GM12878 (cell line): ENCODE results near the gene ULK1. TPM values are rescaled to one million over a fixed set of nuclear protein-coding genes. Genes with fewer than 3 reads are reported as not detected.

Experiments used
- ATAC-seq: fragments of 200-7000 bp; cut with Tn5 transposase; 3 replicates; pipeline ENCODE4 v1.9.1; 2020; ENCODE audit warnings: mild to moderate bottlenecking, moderate library complexity
- BruUV-seq: library from RNA; stranded (reverse); fragments of 400-500 nt; replicated peaks from 2 replicates; lab custom pipeline; 2021; lab: Mats Ljungman, UMichigan
- CTCF ChIA-PET: fragments of 300-600 bp; sonication (Branson Sonifier 250); formaldehyde crosslinking; extraction: SDS; loops from one replicate; lab custom pipeline; 2021; ENCODE audit warnings: inconsistent platforms; lab: Yijun Ruan, JAX
- POLR2A ChIA-PET: fragments of 350-600 bp; formaldehyde crosslinking; extraction: SDS; loops from one replicate; lab custom pipeline; 2021; ENCODE audit warnings: inconsistent platforms; lab: Charles Lee
- RAD21 ChIA-PET: fragments of 300-600 bp; sonication (Branson Sonifier 250); formaldehyde crosslinking; loops from one replicate; lab custom pipeline; 2023; ENCODE audit warnings: antibody characterized with exemption; ENCODE audit not compliant: unreplicated experiment; lab: Charles Lee
- SMC1A ChIA-PET: fragments of 300-600 bp; sonication (Branson Sonifier 250); formaldehyde crosslinking; loops from one replicate; lab custom pipeline; 2023; ENCODE audit not compliant: unreplicated experiment, uncharacterized antibody; lab: Charles Lee
- DNase-seq: peaks from one replicate; pipeline ENCODE4 v3.0.0-alpha.2; 2011; ENCODE audit warnings: low read depth, low spot score
- FAIRE-seq: peaks from 3 replicates; lab custom pipeline; 2011; peaks lifted over from hg19 to GRCh38; lab: Jason Lieb, UNC
- H2AFZ ChIP-seq: 2 replicates; pipeline ENCODE4 v1.6.0; 2011; ENCODE audit warnings: low read depth, low read length, control low read depth; ENCODE audit not compliant: control insufficient read depth
- H3K27ac ChIP-seq: 2 replicates; pipeline ENCODE4 v1.5.1; 2011; ENCODE audit warnings: control low read depth; ENCODE audit not compliant: control insufficient read depth, insufficient read depth
- H3K27me3 ChIP-seq, 2 experiments: replicated peaks in 1 of 2; 2 replicates each; pipeline versions ENCODE4 v1.6.0 to v1.6.1; 2011; ENCODE audit warnings: low read length in 1 of 2; ENCODE audit not compliant: control insufficient read depth in 2 of 2, insufficient read depth in 2 of 2
- H3K36me3 ChIP-seq, 2 experiments: 2 replicates each; pipeline ENCODE4 v1.5.1; 2011; ENCODE audit warnings: low read length in 1 of 2; ENCODE audit not compliant: control insufficient read depth in 2 of 2, insufficient read depth in 2 of 2
- H3K4me1 ChIP-seq: 2 replicates; pipeline ENCODE4 v1.6.1; 2011; ENCODE audit warnings: mild to moderate bottlenecking, low read length, moderate library complexity, mixed read lengths; ENCODE audit not compliant: control insufficient read depth, insufficient read depth
- H3K4me2 ChIP-seq: 2 replicates; pipeline ENCODE4 v1.6.0; 2011; ENCODE audit warnings: control low read depth; ENCODE audit not compliant: control insufficient read depth, insufficient read depth
- H3K4me3 ChIP-seq: fragments of 200-600 bp; sonication (generic); 2 replicates; pipeline ENCODE4 v1.5.1; 2016
- H3K79me2 ChIP-seq: 2 replicates; pipeline ENCODE4 v1.6.0; 2011; ENCODE audit warnings: low read length; ENCODE audit not compliant: control insufficient read depth, insufficient read depth
- H3K9ac ChIP-seq: 2 replicates; pipeline ENCODE4 v1.8.0; 2011; ENCODE audit warnings: low read length, control low read depth, mixed read lengths; ENCODE audit not compliant: control insufficient read depth, insufficient read depth
- H3K9me3 ChIP-seq: replicated peaks from 3 replicates; pipeline ENCODE4 v1.5.1; 2011; ENCODE audit warnings: mild to moderate bottlenecking, low read length; ENCODE audit not compliant: control insufficient read depth, insufficient read depth
- H4K20me1 ChIP-seq: 2 replicates; pipeline ENCODE4 v1.6.0; 2011; ENCODE audit not compliant: control insufficient read depth, insufficient read depth
- EGR1 ChIP-seq, 2 experiments: IDR thresholded peaks; 1 replicate in 1 of 2; 2 replicates in 1 of 2; pipeline ENCODE4 v1.6.1; 2011 to 2012; ENCODE audit warnings: low read depth in 2 of 2, low read length in 2 of 2, borderline replicate concordance in 1 of 2, mild to moderate bottlenecking in 1 of 2, moderate library complexity in 1 of 2
- IKZF2 ChIP-seq, 2 experiments: fragments of 450-650 bp; IDR thresholded peaks; 2 replicates each; pipeline ENCODE4 v1.6.1; 2017; ENCODE audit warnings: mild to moderate bottlenecking in 2 of 2, moderate library complexity in 2 of 2
- IRF3 ChIP-seq: fragments of 450-650 bp; IDR thresholded peaks from 2 replicates; pipeline ENCODE4 v1.6.1; 2014; ENCODE audit warnings: mild to moderate bottlenecking
- MAX ChIP-seq: IDR thresholded peaks from 2 replicates; pipeline ENCODE4 v1.6.1; 2012; ENCODE audit warnings: low read depth, low read length, improper control_type of control experiment
- TAF1 ChIP-seq: IDR thresholded peaks from 2 replicates; pipeline ENCODE4 v1.6.1; 2011; ENCODE audit warnings: mild to moderate bottlenecking, low read depth, low read length, borderline replicate concordance
- WGBS: methylation state at CpG from one replicate; pipeline ENCODE4 v1.1.6; 2016; ENCODE audit warnings: low lambda C conversion rate; ENCODE audit not compliant: insufficient replicate concordance, insufficient coverage; ENCODE audit errors: missing lambda C conversion rate; 5-methylcytosine and 5-hydroxymethylcytosine counted together
- in situ Hi-C: fragments of 300-500 bp; cut with MboI; formaldehyde crosslinking; loops from 9 replicates; pipeline ENCODE4 v1.14.3; 2018; ENCODE audit warnings: mixed read lengths
- intact Hi-C: fragments of 100-400 bp; cut with micrococcal nuclease; formaldehyde crosslinking; loops from one replicate; pipeline ENCODE4 v1.14.2; 2022; ENCODE audit not compliant: unreplicated experiment
- polyA plus RNA-seq, 11 experiments: library from polyadenylated mRNA; depleted of rRNA in 4 of 11; unstranded in 6 of 11; stranded (reverse) in 5 of 11; fragments of >200 nt; fragmentation: Nextera tagmentation in 4 of 11; fragmentation: Illumina TruSeq in 1 of 11; extraction: Ambion mirVana in 4 of 11; extraction: Trizol in 1 of 11; gene quantifications; 1 replicate in 1 of 11; 2 replicates in 10 of 11; pipeline versions ENCODE4 v1.2.1 to v1.2.3, GENCODE V29; 2011 to 2016; ENCODE audit warnings: inconsistent platforms in 2 of 11, missing spikeins in 2 of 11, low read depth in 1 of 11
- total RNA-seq, 4 experiments: library from RNA; depleted of rRNA in 3 of 4; stranded (reverse); fragments of >200 nt in 3 of 4; fragmentation: Illumina TruSeq in 1 of 4; extraction: Trizol in 1 of 4; gene quantifications; 2 replicates each; pipeline versions ENCODE4 v1.2.1 to v1.2.3, GENCODE V29; 2013 to 2021
- TF ChIP-seq, protein P1 (sequence below): IDR thresholded peaks from 2 replicates; pipeline ENCODE4 v1.6.1; 2011; ENCODE audit warnings: borderline replicate concordance, low read depth, mild to moderate bottlenecking, moderate library complexity, mixed read lengths, low read length; ENCODE audit not compliant: insufficient read depth; ENCODE audit errors: extremely low read length
- TF ChIP-seq, protein P2 (sequence below): fragments of 450-650 bp; conservative IDR thresholded peaks from 2 replicates; pipeline ENCODE4 v1.6.1; 2017; ENCODE audit warnings: mild to moderate bottlenecking, moderate library complexity

Gene ULK1
- total and polyA plus RNA-seq, 10 of the 15 experiments (the other 5 are each of a cell fraction or from before 2014, with no cell fraction given): 0.13 to 14.1 (median 1.5) TPM

DNA sequence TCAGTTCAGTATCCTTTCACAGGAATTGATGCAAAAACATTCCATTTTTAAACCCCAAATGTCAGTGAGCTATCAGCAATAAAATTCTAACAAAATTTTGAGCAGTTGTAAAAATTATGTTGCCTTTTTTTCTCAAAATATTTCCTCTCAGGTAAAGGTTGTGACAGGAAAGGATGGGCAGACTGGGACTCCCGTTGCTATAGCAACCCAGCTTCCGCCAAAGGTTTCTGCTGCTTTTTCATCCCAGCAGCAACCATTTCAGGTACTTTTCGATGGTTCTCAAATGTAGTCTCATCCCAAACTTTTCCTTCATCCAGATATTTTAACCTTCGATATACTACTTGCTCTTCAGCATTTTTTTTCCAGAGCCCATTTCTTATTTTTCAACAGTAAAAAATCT, 69.0 kb downstream of the ULK1 start (continued):
- TF ChIP-seq, protein P1, sequence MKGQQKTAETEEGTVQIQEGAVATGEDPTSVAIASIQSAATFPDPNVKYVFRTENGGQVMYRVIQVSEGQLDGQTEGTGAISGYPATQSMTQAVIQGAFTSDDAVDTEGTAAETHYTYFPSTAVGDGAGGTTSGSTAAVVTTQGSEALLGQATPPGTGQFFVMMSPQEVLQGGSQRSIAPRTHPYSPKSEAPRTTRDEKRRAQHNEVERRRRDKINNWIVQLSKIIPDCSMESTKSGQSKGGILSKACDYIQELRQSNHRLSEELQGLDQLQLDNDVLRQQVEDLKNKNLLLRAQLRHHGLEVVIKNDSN: no peak
- TF ChIP-seq EGR1 (IDR thresholded peaks at IDR 0.05; ENCODE audit: borderline replicate concordance in 1 of 2, low read depth in 2 of 2, low read length in 2 of 2): no peak
- TF ChIP-seq MAX: no peak

GRCh38 chr12:131965073-131965472, 70.7 kb downstream of the ULK1 start:
- Histone ChIP-seq H3K9me3 (no peaks in the 10 kb centered on the region), H3K4me2 (no peak overlapping the region), H3K4me3 (no peak overlapping the region), H3K79me2 (peaks cover 22% of the 10 kb centered on the region), H3K9ac (no peak overlapping the region), H3K27me3 (no peaks in the 10 kb centered on the region), H3K36me3 (peaks cover 0 to 5% of the 10 kb centered on the region in 2 experiments; a peak in 3 of 4 replicates), H4K20me1 (no peaks in the 10 kb centered on the region; the same call in 1 of the 2 replicates), H3K4me1 (no peaks in the 10 kb centered on the region), H2AFZ (no peak overlapping the region), H3K27ac (no peak overlapping the region)
- intact Hi-C loops: no loop called here
- FAIRE-seq (no peak), ATAC-seq (no peak), DNase-seq (no peak)
- ChIA-PET CTCF (no interaction called here), POLR2A (no interaction called here), RAD21 (no interaction called here), SMC1A (no interaction called here)
- in situ Hi-C loops: no loop called here
- TF ChIP-seq, protein P2, sequence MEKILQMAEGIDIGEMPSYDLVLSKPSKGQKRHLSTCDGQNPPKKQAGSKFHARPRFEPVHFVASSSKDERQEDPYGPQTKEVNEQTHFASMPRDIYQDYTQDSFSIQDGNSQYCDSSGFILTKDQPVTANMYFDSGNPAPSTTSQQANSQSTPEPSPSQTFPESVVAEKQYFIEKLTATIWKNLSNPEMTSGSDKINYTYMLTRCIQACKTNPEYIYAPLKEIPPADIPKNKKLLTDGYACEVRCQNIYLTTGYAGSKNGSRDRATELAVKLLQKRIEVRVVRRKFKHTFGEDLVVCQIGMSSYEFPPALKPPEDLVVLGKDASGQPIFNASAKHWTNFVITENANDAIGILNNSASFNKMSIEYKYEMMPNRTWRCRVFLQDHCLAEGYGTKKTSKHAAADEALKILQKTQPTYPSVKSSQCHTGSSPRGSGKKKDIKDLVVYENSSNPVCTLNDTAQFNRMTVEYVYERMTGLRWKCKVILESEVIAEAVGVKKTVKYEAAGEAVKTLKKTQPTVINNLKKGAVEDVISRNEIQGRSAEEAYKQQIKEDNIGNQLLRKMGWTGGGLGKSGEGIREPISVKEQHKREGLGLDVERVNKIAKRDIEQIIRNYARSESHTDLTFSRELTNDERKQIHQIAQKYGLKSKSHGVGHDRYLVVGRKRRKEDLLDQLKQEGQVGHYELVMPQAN: no peak
- TF ChIP-seq IRF3: no peak
- TF ChIP-seq IKZF2 (IDR thresholded peaks at IDR 0.05): no peak
- TF ChIP-seq TAF1: no peak
- 63% methylated on average over 2 of the region's 2 CpGs for WGBS
- BruUV-seq: no TSS peak
